ENCODE results near the gene AXIN2. TPM values are rescaled to one million over a fixed set of nuclear protein-coding genes. Genes with fewer than 3 reads are reported as not detected.

Gene AXIN2
- polyA plus RNA-seq, 3 donors, result 0.10 TPM; not detected in 2

GRCh38 chr17:65538675-65539529 is 22.5 kb downstream of the AXIN2 start:
- no peaks in the 10 kb centered on the region for H3K27me3 ChIP-seq (ENCODE audit: control insufficient read depth in 2 of 2, insufficient read depth in 2 of 2, low read length in 2 of 2)
- no peak for DNase-seq
- no peak overlapping the region for H3K4me3 ChIP-seq (replicated peaks in 1 of 3; ENCODE audit: low read depth in 2 of 3, low read length in 3 of 3)
- H3K4me1 ChIP-seq (ENCODE audit: control insufficient read depth in 1 of 2, insufficient read depth in 2 of 2, low read length in 2 of 2), result no peaks in the 10 kb centered on the region
- no peaks in the 10 kb centered on the region for H4K20me1 ChIP-seq (ENCODE audit: insufficient read depth, low read length)
- Mint-ChIP-seq H3K27me3 (ENCODE audit: low read depth in 3 of 3) (peaks cover 5 to 8% (median 6%) of the 10 kb centered on the region in 3 donors), H3K9me3 (peaks cover 0 to 12% (median 2%) of the 10 kb centered on the region in 7 donors), H3K4me3 (no peak overlapping the region), H3K4me1 (no peaks in the 10 kb centered on the region), H3K27ac (no peak overlapping the region), H3K36me3 (no peaks in the 10 kb centered on the region)
- intact Hi-C loops (cut with micrococcal nuclease), result no loop called here
- no peak overlapping the region for H3K9ac ChIP-seq (ENCODE audit: insufficient read depth, low read length, poor library complexity, severe bottlenecking)
- TF ChIP-seq CTCF (IDR thresholded peaks at IDR 0.05), result no peak
- 91% methylated on average over 5 of the region's 12 CpGs for WGBS (ENCODE audit: insufficient coverage)
- no peak overlapping the region for H2AFZ ChIP-seq (ENCODE audit: insufficient read depth, low read depth, low read length, poor library complexity, severe bottlenecking)
- no peak overlapping the region for H3K27ac ChIP-seq (ENCODE audit: low read depth in 1 of 2, low read length in 2 of 2)
- no peak overlapping the region for H3K4me2 ChIP-seq (replicated peaks; ENCODE audit: extremely low read depth, low read length, poor library complexity, severe bottlenecking)
- no peaks in the 10 kb centered on the region for H3K79me2 ChIP-seq (ENCODE audit: insufficient read depth, low read length)
- H3K9me3 ChIP-seq (replicated peaks in 1 of 2; ENCODE audit: control insufficient read depth in 1 of 2, insufficient read depth in 1 of 2, low read length in 2 of 2), result peaks cover 0 to 11% of the 10 kb centered on the region in 2 donors
- no peaks in the 10 kb centered on the region for H3K36me3 ChIP-seq (replicated peaks in 1 of 2; ENCODE audit: control insufficient read depth in 1 of 2, insufficient read depth in 2 of 2, low read length in 2 of 2)

- peaks cover 0 to 12% (median 2%) of the 10 kb centered on the region in 7 donors for H3K9me3 Mint-ChIP-seq
- Histone ChIP-seq H3K27me3 (ENCODE audit: control insufficient read depth in 2 of 2, insufficient read depth in 2 of 2, low read length in 2 of 2) (no peaks in the 10 kb centered on the region), H2AFZ (ENCODE audit: insufficient read depth, low read depth, low read length, poor library complexity, severe bottlenecking) (no peak overlapping the region), H3K4me3 (replicated peaks in 1 of 3; ENCODE audit: low read depth in 2 of 3, low read length in 3 of 3) (no peak overlapping the region), H3K36me3 (replicated peaks in 1 of 2; ENCODE audit: control insufficient read depth in 1 of 2, insufficient read depth in 2 of 2, low read length in 2 of 2) (no peaks in the 10 kb centered on the region), H3K4me2 (replicated peaks; ENCODE audit: extremely low read depth, low read length, poor library complexity, severe bottlenecking) (no peak overlapping the region), H3K9ac (ENCODE audit: insufficient read depth, low read length, poor library complexity, severe bottlenecking) (no peak overlapping the region), H3K79me2 (ENCODE audit: insufficient read depth, low read length) (no peaks in the 10 kb centered on the region), H3K4me1 (ENCODE audit: control insufficient read depth in 1 of 2, insufficient read depth in 2 of 2, low read length in 2 of 2) (no peaks in the 10 kb centered on the region), H4K20me1 (ENCODE audit: insufficient read depth, low read length) (no peaks in the 10 kb centered on the region), H3K9me3 (replicated peaks in 1 of 2; ENCODE audit: control insufficient read depth in 1 of 2, insufficient read depth in 1 of 2, low read length in 2 of 2) (peaks cover 0 to 11% of the 10 kb centered on the region in 2 donors), H3K27ac (ENCODE audit: low read depth in 1 of 2, low read length in 2 of 2) (no peak overlapping the region)
- intact Hi-C loops (cut with micrococcal nuclease), result no loop called here
- no peaks in the 10 kb centered on the region for H3K36me3 Mint-ChIP-seq
- peaks cover 5 to 8% (median 6%) of the 10 kb centered on the region in 3 donors for H3K27me3 Mint-ChIP-seq (ENCODE audit: low read depth in 3 of 3)
- DNase-seq, result no peak
- 93% methylated on average over 45 of the region's 50 CpGs for WGBS (ENCODE audit: insufficient coverage)
- no peak overlapping the region for H3K4me3 Mint-ChIP-seq
- H3K4me1 Mint-ChIP-seq, result no peaks in the 10 kb centered on the region
- no peak overlapping the region for H3K27ac Mint-ChIP-seq
- TF ChIP-seq CTCF (IDR thresholded peaks at IDR 0.05), result no peak
These were observed 23.4 kb downstream of the AXIN2 start for GRCh38 chr17:65537845-65538674.
